Subcutaneous preadipocyte (primary cell): Measurements from ENCODE around the gene RAB28. TPM values are rescaled to one million over a fixed set of nuclear protein-coding genes. Genes with fewer than 3 reads are reported as not detected.

Source experiments
- total RNA-seq: library from RNA; depleted of rRNA; stranded (reverse); fragments of >200 nt; gene quantifications from 2 replicates; pipeline ENCODE4 v1.2.3, GENCODE V29; 2012

RAB28 gene
- 9.6 and 13.7 TPM in 2 replicates for total RNA-seq

GRCh38 chr4:13484122-13484748, at the start of gene RAB28:
RAB28 (minus strand) TSS chr4:13484340.

Other genes with a start within 250 kb of the RAB28 start
- gene NKX3-2, start 60.2 kb upstream of the RAB28 start, total RNA-seq: under 0.01 TPM in 1 of 2 replicates, not detected in the other
- gene BOD1L1, start 143.4 kb upstream of the RAB28 start, total RNA-seq: 21.7 and 28.9 TPM in 2 replicates